ENCODE data around the gene TMEM53.
A peak's percentile ranks its signal among the peaks of the same experiment; 100 is the strongest.

Gene TMEM53

DNA sequence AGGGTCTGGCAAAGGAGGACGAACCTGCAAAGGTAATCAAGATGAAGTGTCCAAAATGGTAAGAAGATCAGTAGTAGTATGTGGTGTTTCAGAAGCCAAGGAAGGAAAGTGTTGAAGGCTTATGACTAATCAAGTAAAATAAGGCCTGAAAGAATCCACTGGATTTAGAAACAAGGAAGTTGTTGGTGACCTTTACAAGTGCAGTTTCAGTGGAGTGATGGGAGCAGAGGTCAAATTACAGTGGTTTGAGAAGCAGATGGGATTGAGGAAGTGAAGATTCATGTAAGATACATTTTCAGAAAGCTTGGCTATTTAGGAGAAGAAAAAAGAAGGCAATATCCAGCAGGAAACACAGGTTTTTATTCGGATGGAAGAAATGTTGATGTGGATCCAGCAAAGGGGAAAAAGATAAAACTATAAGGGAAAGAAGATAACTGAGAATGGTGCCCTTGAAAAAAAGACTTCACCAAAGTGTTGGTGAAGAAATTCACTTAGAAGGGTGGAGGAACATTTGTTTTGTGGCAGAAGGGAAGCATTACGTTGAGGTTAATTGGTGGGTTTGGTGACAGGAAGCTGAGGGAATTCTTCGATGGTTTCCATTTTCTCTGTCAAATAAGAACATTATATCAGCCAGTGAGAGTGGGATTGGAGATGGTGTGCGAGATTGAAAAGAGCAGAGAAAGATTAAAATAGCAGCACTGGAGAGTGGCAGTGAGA lies 2.4 kb upstream of the TMEM53 start:
- H3K9me3 ChIP-seq (ENCODE audit: control extremely low read depth in 1 of 5, control insufficient read depth in 4 of 5, insufficient read depth in 2 of 5, low read depth in 1 of 5, low read length in 4 of 5) = no peaks in the 10 kb centered on the region
- H3K4me1 ChIP-seq (ENCODE audit: control extremely low read depth in 1 of 4, control insufficient read depth in 4 of 4, insufficient read depth in 4 of 4, low read length in 3 of 4) = peaks cover 22 to 61% (median 44%) of the 10 kb centered on the region in 4 experiments
- CTCF ChIA-PET = interaction anchor here (0.7 to 5.2 kb wide), 6 partner anchors 8 to 41 kb away, joined by 3 to 21 read pairs (median 4); no protein-coding TSS in a partner anchor
- no peaks in the 10 kb centered on the region for H3K27me3 ChIP-seq (replicated peaks in 2 of 5; ENCODE audit: control insufficient read depth in 4 of 5, insufficient read depth in 5 of 5, low read length in 4 of 5)
- peak overlapping the region in 2 of 7 experiments; percentile 10 to 18 for H3K4me3 ChIP-seq (ENCODE audit: control insufficient read depth in 1 of 7, extremely low read depth in 1 of 7, insufficient read depth in 4 of 7, low read depth in 2 of 7, low read length in 6 of 7)
- H3K27ac ChIP-seq (ENCODE audit: insufficient read depth in 1 of 2, low read depth in 1 of 2, low read length in 2 of 2, poor library complexity in 1 of 2, severe bottlenecking in 2 of 2) = no peak overlapping the region
- WGBS (ENCODE audit: insufficient coverage) = 88% methylated on average over 2 of the region's 5 CpGs
- no peaks in the 10 kb centered on the region for H3K36me3 ChIP-seq (ENCODE audit: control insufficient read depth in 4 of 4, insufficient read depth in 4 of 4, low read length in 3 of 4)
- POLR2A ChIA-PET = interaction anchor here (0.6 to 0.7 kb wide), 2 partner anchors 12 to 54 kb away, joined by 3 read pairs; partner anchors contain the start of gene RNU5D-1
- DNase-seq = peak in 2 of 3 donors; percentile 49 to 57

DNA sequence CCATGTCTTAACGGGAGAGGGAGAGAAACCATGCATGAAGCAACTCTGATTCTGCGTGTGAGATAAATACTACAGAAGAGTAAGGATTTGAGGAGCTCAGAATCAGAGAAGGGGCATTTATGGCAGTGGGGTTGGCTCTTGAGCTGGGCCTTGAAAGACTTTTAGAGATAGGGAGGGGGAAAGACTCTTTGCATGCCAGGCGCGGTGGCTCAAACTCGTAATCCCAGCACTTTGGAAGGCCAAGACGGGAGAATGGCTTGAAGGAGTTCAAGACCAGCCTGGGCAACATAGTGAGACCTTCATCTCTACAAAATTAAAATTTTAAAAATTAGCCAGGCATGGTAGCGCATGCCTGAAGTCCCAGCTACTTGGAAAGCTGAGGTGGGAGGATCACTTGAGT lies 905 bp upstream of the TMEM53 start:
- peak overlapping the region; percentile 59 to 84 for H3K27ac ChIP-seq (ENCODE audit: insufficient read depth in 1 of 2, low read depth in 1 of 2, low read length in 2 of 2, poor library complexity in 1 of 2, severe bottlenecking in 2 of 2)
- H3K4me3 ChIP-seq (ENCODE audit: control insufficient read depth in 1 of 7, extremely low read depth in 1 of 7, insufficient read depth in 4 of 7, low read depth in 2 of 7, low read length in 6 of 7) = peak overlapping the region in 5 of 7 experiments; percentile 74 to 92 (median 84)
- ChIA-PET CTCF (interaction anchor here (0.9 to 5.2 kb wide), 6 partner anchors 10 to 43 kb away, joined by 3 to 21 read pairs (median 4); no protein-coding TSS in a partner anchor), POLR2A (interaction anchor here (2.4 kb wide), 1 partner anchor 46 kb away, joined by 15 read pairs; no protein-coding TSS in a partner anchor)
- 100% methylated on average over 1 of the region's 7 CpGs for WGBS (ENCODE audit: insufficient coverage)
- no peak for DNase-seq
- H3K4me1 ChIP-seq (ENCODE audit: control extremely low read depth in 1 of 4, control insufficient read depth in 4 of 4, insufficient read depth in 4 of 4, low read length in 3 of 4) = peaks cover 22 to 75% (median 53%) of the 10 kb centered on the region in 4 experiments
- H3K27me3 ChIP-seq (replicated peaks in 2 of 5; ENCODE audit: control insufficient read depth in 4 of 5, insufficient read depth in 5 of 5, low read length in 4 of 5) = no peaks in the 10 kb centered on the region
- no peaks in the 10 kb centered on the region for H3K9me3 ChIP-seq (ENCODE audit: control extremely low read depth in 1 of 5, control insufficient read depth in 4 of 5, insufficient read depth in 2 of 5, low read depth in 1 of 5, low read length in 4 of 5)
- H3K36me3 ChIP-seq (ENCODE audit: control insufficient read depth in 4 of 4, insufficient read depth in 4 of 4, low read length in 3 of 4) = no peaks in the 10 kb centered on the region

GRCh38 chr1:44673675-44674112 lies 587 bp downstream of the TMEM53 start:
- POLR2A ChIA-PET = interaction anchor here (1.0 to 2.4 kb wide), 2 partner anchors 48 to 58 kb away, joined by 4 to 15 read pairs; no protein-coding TSS in a partner anchor
- CTCF ChIA-PET = interaction anchor here (0.9 to 5.2 kb wide), 5 partner anchors 10 to 33 kb away, joined by 4 to 21 read pairs (median 7); no protein-coding TSS in a partner anchor
- Histone ChIP-seq H3K4me3 (ENCODE audit: control insufficient read depth in 1 of 7, extremely low read depth in 1 of 7, insufficient read depth in 4 of 7, low read depth in 2 of 7, low read length in 6 of 7) (peak overlapping the region; percentile 63 to 92 (median 81)), H3K27ac (ENCODE audit: insufficient read depth in 1 of 2, low read depth in 1 of 2, low read length in 2 of 2, poor library complexity in 1 of 2, severe bottlenecking in 2 of 2) (peak overlapping the region; percentile 59 to 84), H3K4me1 (ENCODE audit: control extremely low read depth in 1 of 4, control insufficient read depth in 4 of 4, insufficient read depth in 4 of 4, low read length in 3 of 4) (peaks cover 22 to 76% (median 53%) of the 10 kb centered on the region in 4 experiments), H3K27me3 (replicated peaks in 2 of 5; ENCODE audit: control insufficient read depth in 4 of 5, insufficient read depth in 5 of 5, low read length in 4 of 5) (no peaks in the 10 kb centered on the region), H3K36me3 (ENCODE audit: control insufficient read depth in 4 of 4, insufficient read depth in 4 of 4, low read length in 3 of 4) (no peaks in the 10 kb centered on the region), H3K9me3 (ENCODE audit: control extremely low read depth in 1 of 5, control insufficient read depth in 4 of 5, insufficient read depth in 2 of 5, low read depth in 1 of 5, low read length in 4 of 5) (no peaks in the 10 kb centered on the region)
- 3% methylated on average over 13 of the region's 16 CpGs for WGBS (ENCODE audit: insufficient coverage)
- peak in 1 of 3 donors; percentile 25 for DNase-seq

DNA sequence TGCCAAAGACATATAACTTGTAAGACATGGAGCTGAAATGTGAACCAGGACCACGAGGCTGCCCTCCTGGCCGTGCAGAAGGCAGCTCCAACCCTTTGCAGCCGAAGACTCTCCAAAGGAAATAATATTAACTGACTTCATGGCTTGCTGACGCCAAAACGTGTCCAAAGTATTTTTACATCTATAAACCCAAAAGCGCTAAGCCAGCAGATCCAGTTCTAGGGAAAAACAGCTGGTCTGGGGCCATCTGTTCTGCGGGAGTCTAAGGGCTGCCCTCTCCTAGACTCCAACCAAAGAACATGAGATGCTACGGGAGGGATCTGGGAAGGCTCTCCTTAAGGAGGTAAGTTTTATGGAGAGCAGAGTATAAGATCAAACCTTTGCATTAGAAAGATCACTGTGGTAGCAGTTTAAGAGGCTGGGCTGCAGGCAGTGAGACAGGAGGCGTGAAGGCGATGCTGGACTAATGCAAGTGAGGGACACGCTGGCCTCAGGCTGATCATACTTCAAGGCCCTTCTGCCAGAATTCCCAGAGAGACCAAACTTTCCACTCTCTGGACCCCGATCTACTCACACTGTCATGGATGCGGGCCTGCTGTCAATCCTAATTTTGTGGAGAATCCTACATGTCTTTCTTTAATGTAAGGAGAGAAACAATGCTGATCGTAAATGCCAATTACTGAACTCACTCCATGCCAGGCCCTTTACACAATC lies 1.2 kb downstream of the TMEM53 start:
- CTCF ChIA-PET = interaction anchor here (0.9 to 5.2 kb wide), 6 partner anchors 9 to 34 kb away, joined by 4 to 21 read pairs (median 8); no protein-coding TSS in a partner anchor
- peak overlapping the region in 6 of 7 experiments; percentile 74 to 92 (median 82) for H3K4me3 ChIP-seq (ENCODE audit: control insufficient read depth in 1 of 7, extremely low read depth in 1 of 7, insufficient read depth in 4 of 7, low read depth in 2 of 7, low read length in 6 of 7)
- 79% methylated on average over 6 of the region's 14 CpGs for WGBS (ENCODE audit: insufficient coverage)
- H3K4me1 ChIP-seq (ENCODE audit: control extremely low read depth in 1 of 4, control insufficient read depth in 4 of 4, insufficient read depth in 4 of 4, low read length in 3 of 4) = peaks cover 22 to 73% (median 53%) of the 10 kb centered on the region in 4 experiments
- H3K27me3 ChIP-seq (replicated peaks in 2 of 5; ENCODE audit: control insufficient read depth in 4 of 5, insufficient read depth in 5 of 5, low read length in 4 of 5) = no peaks in the 10 kb centered on the region
- DNase-seq = no peak
- POLR2A ChIA-PET = interaction anchor here (1.0 to 2.4 kb wide), 4 partner anchors 48 to 58 kb away, joined by 4 to 15 read pairs (median 7); partner anchors contain the start of gene RNU5D-1
- peaks cover 0 to 2% (median 0%) of the 10 kb centered on the region in 4 experiments for H3K36me3 ChIP-seq (ENCODE audit: control insufficient read depth in 4 of 4, insufficient read depth in 4 of 4, low read length in 3 of 4)
- H3K27ac ChIP-seq (ENCODE audit: insufficient read depth in 1 of 2, low read depth in 1 of 2, low read length in 2 of 2, poor library complexity in 1 of 2, severe bottlenecking in 2 of 2) = peak overlapping the region in 1 of 2 experiments; percentile 84
- H3K9me3 ChIP-seq (ENCODE audit: control extremely low read depth in 1 of 5, control insufficient read depth in 4 of 5, insufficient read depth in 2 of 5, low read depth in 1 of 5, low read length in 4 of 5) = no peaks in the 10 kb centered on the region

- POLR2A ChIA-PET = interaction anchor here (1.0 to 1.3 kb wide), 3 partner anchors 20 to 58 kb away, joined by 3 to 8 read pairs (median 6); partner anchors contain the start of gene RNU5D-1
- DNase-seq = peak; percentile 93 to 96 (median 95)
- CTCF ChIA-PET = interaction anchor here (0.8 to 4.7 kb wide), 9 partner anchors 9 to 134 kb away, joined by 3 to 25 read pairs (median 4); no protein-coding TSS in a partner anchor
- Histone ChIP-seq H3K27me3 (replicated peaks in 2 of 5; ENCODE audit: control insufficient read depth in 4 of 5, insufficient read depth in 5 of 5, low read length in 4 of 5) (no peaks in the 10 kb centered on the region), H3K9me3 (ENCODE audit: control extremely low read depth in 1 of 5, control insufficient read depth in 4 of 5, insufficient read depth in 2 of 5, low read depth in 1 of 5, low read length in 4 of 5) (no peaks in the 10 kb centered on the region), H3K36me3 (ENCODE audit: control insufficient read depth in 4 of 4, insufficient read depth in 4 of 4, low read length in 3 of 4) (peaks cover 0 to 2% (median 0%) of the 10 kb centered on the region in 4 experiments), H3K4me3 (ENCODE audit: control insufficient read depth in 1 of 7, extremely low read depth in 1 of 7, insufficient read depth in 4 of 7, low read depth in 2 of 7, low read length in 6 of 7) (peak overlapping the region in 6 of 7 experiments; percentile 5 to 75 (median 41)), H3K4me1 (ENCODE audit: control extremely low read depth in 1 of 4, control insufficient read depth in 4 of 4, insufficient read depth in 4 of 4, low read length in 3 of 4) (peaks cover 22 to 66% (median 50%) of the 10 kb centered on the region in 4 experiments), H3K27ac (ENCODE audit: insufficient read depth in 1 of 2, low read depth in 1 of 2, low read length in 2 of 2, poor library complexity in 1 of 2, severe bottlenecking in 2 of 2) (peak overlapping the region in 1 of 2 experiments; percentile 65)
- 39% methylated on average over 11 of the region's 13 CpGs for WGBS (ENCODE audit: insufficient coverage)
Measured at GRCh38 chr1:44672254-44672955, 1.9 kb downstream of the TMEM53 start.

Measured in common myeloid progenitor, CD34-positive (primary cell).